Measurements from ENCODE around the gene NDFIP2. TPM values are rescaled to one million over a fixed set of nuclear protein-coding genes. Genes with fewer than 3 reads are reported as not detected.

Gene NDFIP2
- polyA plus RNA-seq, 1 donor from 2014 or later: not detected

- Mint-ChIP-seq H3K36me3 (no peaks in the 10 kb centered on the region), H3K4me3 (no peak overlapping the region), H3K9me3 (no peaks in the 10 kb centered on the region), H3K27me3 (no peaks in the 10 kb centered on the region), H3K27ac (no peak overlapping the region), H3K4me1 (no peaks in the 10 kb centered on the region)
Measured at GRCh38 chr13:79525064-79525857, 44.3 kb downstream of the NDFIP2 start.

GRCh38 chr13:79527698-79528097 is 46.7 kb downstream of the NDFIP2 start:
- no peak overlapping the region for H3K27ac Mint-ChIP-seq
- H3K4me1 Mint-ChIP-seq: no peaks in the 10 kb centered on the region
- no peaks in the 10 kb centered on the region for H3K9me3 Mint-ChIP-seq
- H3K4me3 Mint-ChIP-seq: no peak overlapping the region
- no peaks in the 10 kb centered on the region for H3K27me3 Mint-ChIP-seq
- H3K36me3 Mint-ChIP-seq: no peaks in the 10 kb centered on the region

GRCh38 chr13:79528356-79528755 is 47.4 kb downstream of the NDFIP2 start:
- Mint-ChIP-seq H3K9me3 (no peaks in the 10 kb centered on the region), H3K4me1 (no peaks in the 10 kb centered on the region), H3K27ac (no peak overlapping the region), H3K4me3 (no peak overlapping the region), H3K27me3 (no peaks in the 10 kb centered on the region), H3K36me3 (no peaks in the 10 kb centered on the region)

GRCh38 chr13:79528759-79529191 is 47.8 kb downstream of the NDFIP2 start:
- Mint-ChIP-seq H3K4me1 (no peaks in the 10 kb centered on the region), H3K4me3 (no peak overlapping the region), H3K27me3 (no peaks in the 10 kb centered on the region), H3K36me3 (no peaks in the 10 kb centered on the region), H3K27ac (no peak overlapping the region), H3K9me3 (no peaks in the 10 kb centered on the region)

GRCh38 chr13:79529817-79530216 is 48.9 kb downstream of the NDFIP2 start:
- H3K9me3 Mint-ChIP-seq: no peaks in the 10 kb centered on the region
- no peaks in the 10 kb centered on the region for H3K4me1 Mint-ChIP-seq
- H3K27me3 Mint-ChIP-seq: no peaks in the 10 kb centered on the region
- H3K27ac Mint-ChIP-seq: no peak overlapping the region
- H3K4me3 Mint-ChIP-seq: no peak overlapping the region
- no peaks in the 10 kb centered on the region for H3K36me3 Mint-ChIP-seq

GRCh38 chr13:79530270-79530669 is 49.3 kb downstream of the NDFIP2 start:
- Mint-ChIP-seq H3K9me3 (no peaks in the 10 kb centered on the region), H3K27ac (no peak overlapping the region)

GRCh38 chr13:79531542-79532254 is 50.7 kb downstream of the NDFIP2 start:
- Mint-ChIP-seq H3K9me3 (no peaks in the 10 kb centered on the region), H3K27ac (no peak overlapping the region), H3K36me3 (no peaks in the 10 kb centered on the region), H3K4me3 (no peak overlapping the region), H3K4me1 (no peaks in the 10 kb centered on the region), H3K27me3 (no peaks in the 10 kb centered on the region)

More at GRCh38 chr13:79530270-79530669, 49.3 kb downstream of the NDFIP2 start:
- Mint-ChIP-seq H3K4me1 (no peaks in the 10 kb centered on the region), H3K36me3 (no peaks in the 10 kb centered on the region), H3K4me3 (no peak overlapping the region), H3K27me3 (no peaks in the 10 kb centered on the region)

GRCh38 chr13:79532576-79532975 is 51.6 kb downstream of the NDFIP2 start:
- H3K9me3 Mint-ChIP-seq: no peaks in the 10 kb centered on the region
- no peaks in the 10 kb centered on the region for H3K36me3 Mint-ChIP-seq
- H3K4me1 Mint-ChIP-seq: no peaks in the 10 kb centered on the region

GRCh38 chr13:79533781-79534400 is 52.9 kb downstream of the NDFIP2 start:
- Mint-ChIP-seq H3K27ac (no peak overlapping the region), H3K9me3 (no peaks in the 10 kb centered on the region), H3K4me1 (no peaks in the 10 kb centered on the region), H3K27me3 (no peaks in the 10 kb centered on the region), H3K36me3 (no peaks in the 10 kb centered on the region), H3K4me3 (no peak overlapping the region)

More at GRCh38 chr13:79532576-79532975, 51.6 kb downstream of the NDFIP2 start:
- no peak overlapping the region for H3K27ac Mint-ChIP-seq
- H3K27me3 Mint-ChIP-seq: no peaks in the 10 kb centered on the region
- no peak overlapping the region for H3K4me3 Mint-ChIP-seq

GRCh38 chr13:79534596-79534995 is 53.6 kb downstream of the NDFIP2 start:
- H3K4me1 Mint-ChIP-seq: no peaks in the 10 kb centered on the region
- H3K36me3 Mint-ChIP-seq: no peaks in the 10 kb centered on the region
- H3K27ac Mint-ChIP-seq: no peak overlapping the region
- H3K4me3 Mint-ChIP-seq: no peak overlapping the region
- no peaks in the 10 kb centered on the region for H3K9me3 Mint-ChIP-seq
- H3K27me3 Mint-ChIP-seq: no peaks in the 10 kb centered on the region

GRCh38 chr13:79538757-79539156 is 57.8 kb downstream of the NDFIP2 start:
- Mint-ChIP-seq H3K27me3 (no peaks in the 10 kb centered on the region), H3K4me1 (no peaks in the 10 kb centered on the region), H3K27ac (no peak overlapping the region), H3K36me3 (no peaks in the 10 kb centered on the region), H3K9me3 (no peaks in the 10 kb centered on the region), H3K4me3 (no peak overlapping the region)

GRCh38 chr13:79540504-79540903 is 59.5 kb downstream of the NDFIP2 start:
- no peaks in the 10 kb centered on the region for H3K4me1 Mint-ChIP-seq
- H3K9me3 Mint-ChIP-seq: no peaks in the 10 kb centered on the region
- H3K4me3 Mint-ChIP-seq: no peak overlapping the region
- no peaks in the 10 kb centered on the region for H3K36me3 Mint-ChIP-seq
- H3K27me3 Mint-ChIP-seq: no peaks in the 10 kb centered on the region
- no peak overlapping the region for H3K27ac Mint-ChIP-seq

- Mint-ChIP-seq H3K27ac (no peak overlapping the region), H3K36me3 (no peaks in the 10 kb centered on the region), H3K27me3 (no peaks in the 10 kb centered on the region), H3K4me1 (no peaks in the 10 kb centered on the region), H3K4me3 (no peak overlapping the region), H3K9me3 (no peaks in the 10 kb centered on the region)
Measured at GRCh38 chr13:79541426-79542049, 60.6 kb downstream of the NDFIP2 start.

GRCh38 chr13:79543883-79544282 is 62.9 kb downstream of the NDFIP2 start:
- Mint-ChIP-seq H3K4me3 (no peak overlapping the region), H3K27me3 (no peaks in the 10 kb centered on the region), H3K4me1 (no peaks in the 10 kb centered on the region), H3K27ac (no peak overlapping the region), H3K9me3 (no peaks in the 10 kb centered on the region), H3K36me3 (no peaks in the 10 kb centered on the region)
